WTC11 (cell line): ENCODE results near the gene HNRNPA0.

Experiments used
- ARID4B ChIP-seq: sonication (generic); formaldehyde crosslinking; IDR thresholded peaks from 2 replicates; pipeline ENCODE4 v1.8.0; 2023; ENCODE audit warnings: missing genetic modification reagents, mild to moderate bottlenecking, borderline replicate concordance
- ATF1 ChIP-seq: sonication (generic); formaldehyde crosslinking; IDR thresholded peaks from 2 replicates; pipeline ENCODE4 v1.8.1; 2023; ENCODE audit warnings: mild to moderate bottlenecking, moderate library complexity, missing genetic modification reagents
- CBFB ChIP-seq: sonication (generic); formaldehyde crosslinking; IDR thresholded peaks from 2 replicates; pipeline ENCODE4 v1.8.1; 2022; ENCODE audit warnings: mild to moderate bottlenecking, low read depth, missing genetic modification reagents
- CREB1 ChIP-seq: sonication (generic); formaldehyde crosslinking; IDR thresholded peaks from 2 replicates; pipeline ENCODE4 v1.8.0; 2023; ENCODE audit warnings: mild to moderate bottlenecking, missing genetic modification reagents
- CTCF ChIP-seq: fragments of 200-600 bp; IDR thresholded peaks from 2 replicates; pipeline ENCODE4 v1.8.0; 2022; ENCODE audit warnings: antibody characterized with exemption
- ELF4 ChIP-seq: sonication (generic); formaldehyde crosslinking; IDR thresholded peaks from 2 replicates; pipeline ENCODE4 v1.8.1; 2022; ENCODE audit warnings: low read depth, mild to moderate bottlenecking, moderate library complexity, missing genetic modification reagents
- GABPB1 ChIP-seq: sonication (generic); formaldehyde crosslinking; IDR thresholded peaks from 2 replicates; pipeline ENCODE4 v1.8.1; 2023; ENCODE audit warnings: mild to moderate bottlenecking, missing genetic modification reagents
- HMGXB4 ChIP-seq: sonication (generic); formaldehyde crosslinking; IDR thresholded peaks from 2 replicates; pipeline ENCODE4 v1.8.1; 2023; ENCODE audit warnings: mild to moderate bottlenecking, moderate library complexity, missing genetic modification reagents
- JUN ChIP-seq: sonication (generic); formaldehyde crosslinking; IDR thresholded peaks from 2 replicates; pipeline ENCODE4 v1.8.0; 2023; ENCODE audit warnings: mild to moderate bottlenecking, missing genetic modification reagents
- MLX ChIP-seq: sonication (generic); formaldehyde crosslinking; IDR thresholded peaks from 2 replicates; pipeline ENCODE4 v1.8.1; 2023; ENCODE audit warnings: mild to moderate bottlenecking, missing genetic modification reagents, moderate library complexity
- USF1 ChIP-seq: sonication (generic); formaldehyde crosslinking; IDR thresholded peaks from 2 replicates; pipeline ENCODE4 v1.8.0; 2022; ENCODE audit warnings: mild to moderate bottlenecking, missing genetic modification reagents
- ZNF219 ChIP-seq: sonication (generic); formaldehyde crosslinking; IDR thresholded peaks from 2 replicates; pipeline ENCODE4 v1.8.0; 2023; ENCODE audit warnings: missing genetic modification reagents, mild to moderate bottlenecking, borderline replicate concordance

GRCh38 chr5:137733922-137734321 lies 20.2 kb downstream of the HNRNPA0 start:
- TF ChIP-seq CTCF: no peak
- TF ChIP-seq ELF4 (CRISPR knock-in tag): no peak
- no peak for TF ChIP-seq HMGXB4 (CRISPR knock-in tag)
- no peak for TF ChIP-seq MLX
- TF ChIP-seq USF1 (CRISPR knock-in tag): no peak
- TF ChIP-seq ARID4B (CRISPR knock-in tag): no peak
- TF ChIP-seq ATF1 (CRISPR knock-in tag): no peak
- no peak for TF ChIP-seq ZNF219 (CRISPR knock-in tag)
- TF ChIP-seq GABPB1 (CRISPR knock-in tag): no peak
- no peak for TF ChIP-seq CREB1 (CRISPR knock-in tag)
- TF ChIP-seq CBFB: no peak
- TF ChIP-seq JUN: no peak
